SK-N-SH (cell line): ENCODE results near the gene PLAC1. TPM values are rescaled to one million over a fixed set of nuclear protein-coding genes. Genes with fewer than 3 reads are reported as not detected.

Source experiments
- CTCF ChIA-PET: fragments of 300-600, 350-600 bp; formaldehyde crosslinking; extraction: SDS; loops from one replicate; lab custom pipeline; 2021; lab: Yijun Ruan, JAX
- POLR2A ChIA-PET: fragments of 350-600 bp; sonication (Branson Sonifier 250); formaldehyde crosslinking; extraction: SDS; loops from one replicate; lab custom pipeline; 2020; ENCODE audit warnings: antibody characterized with exemption, inconsistent platforms; lab: Yijun Ruan, JAX
- DNase-seq: peaks from one replicate; pipeline ENCODE4 v3.0.0; 2012
- H2AFZ ChIP-seq: fragments of 200-600 bp; sonication (generic); 2 replicates; pipeline ENCODE4 v1.8.1; 2016; ENCODE audit warnings: antibody characterized with exemption, mild to moderate bottlenecking, low read depth
- H3F3A ChIP-seq: fragments of 200-600 bp; sonication (generic); replicated peaks from 2 replicates; pipeline ENCODE3; 2016; ENCODE audit warnings: antibody characterized with exemption, mild to moderate bottlenecking; ENCODE audit not compliant: insufficient read depth
- H3K27ac ChIP-seq, 2 experiments: fragments of 200-500 bp in 1 of 2; fragments of 200-600 bp in 1 of 2; sonication (Bioruptor generic) in 1 of 2; sonication (generic), shearing (Covaris generic) in 1 of 2; 2 replicates each; pipeline versions ENCODE4 v1.5.1 to v1.6.1; 2014 to 2016; ENCODE audit warnings: low read depth in 2 of 2, inconsistent platforms in 1 of 2, low read length in 1 of 2, mild to moderate bottlenecking in 1 of 2, mixed read lengths in 1 of 2
- H3K27me3 ChIP-seq: fragments of 200-600 bp; sonication (generic), shearing (Covaris generic); 2 replicates; pipeline ENCODE4 v1.6.1; 2016; ENCODE audit warnings: mixed run types; ENCODE audit not compliant: insufficient read depth
- H3K36me3 ChIP-seq, 2 experiments: fragments of 200-500 bp in 1 of 2; fragments of 200-600 bp in 1 of 2; sonication (Bioruptor generic) in 1 of 2; sonication (generic) in 1 of 2; replicated peaks in 1 of 2; 2 replicates each; pipeline versions ENCODE3 to v1.5.1; 2014 to 2016; ENCODE audit warnings: low read length in 1 of 2, mild to moderate bottlenecking in 1 of 2; ENCODE audit not compliant: insufficient read depth in 2 of 2, control insufficient read depth in 1 of 2
- H3K4me1 ChIP-seq, 2 experiments: fragments of 200-500 bp in 1 of 2; fragments of 200-600 bp in 1 of 2; sonication (Bioruptor generic) in 1 of 2; sonication (generic), shearing (Covaris generic) in 1 of 2; 2 replicates each; pipeline versions ENCODE4 v1.5.1 to v1.6.1; 2014 to 2016; ENCODE audit warnings: low read depth in 1 of 2, low read length in 1 of 2, mixed run types in 1 of 2; ENCODE audit not compliant: insufficient read depth in 2 of 2, control insufficient read depth in 1 of 2
- H3K4me2 ChIP-seq: fragments of 200-600 bp; sonication (generic), shearing (Covaris generic); 2 replicates; pipeline ENCODE4 v1.6.1; 2017; ENCODE audit warnings: mixed run types
- H3K4me3 ChIP-seq, 2 experiments: fragments of 200-500 bp in 1 of 2; fragments of 200-600 bp in 1 of 2; sonication (Bioruptor generic) in 1 of 2; sonication (generic), shearing (Covaris generic) in 1 of 2; 2 replicates each; pipeline versions ENCODE4 v1.5.1 to v1.8.1; 2014 to 2016; ENCODE audit warnings: low read depth in 2 of 2, inconsistent platforms in 1 of 2, low read length in 1 of 2, mild to moderate bottlenecking in 1 of 2, mixed read lengths in 1 of 2, moderate library complexity in 1 of 2
- H3K79me2 ChIP-seq: fragments of 200-600 bp; sonication (generic); 2 replicates; pipeline ENCODE4 v1.8.1; 2017; ENCODE audit warnings: mild to moderate bottlenecking; ENCODE audit not compliant: insufficient read depth
- H3K9ac ChIP-seq: fragments of 200-600 bp; sonication (generic); 2 replicates; pipeline ENCODE4 v1.6.1; 2017; ENCODE audit warnings: mixed run types
- H3K9me2 ChIP-seq: fragments of 200-600 bp; sonication (generic); 2 replicates; pipeline ENCODE4 v1.6.1; 2017; ENCODE audit warnings: mixed run types
- H3K9me3 ChIP-seq: fragments of 200-600 bp; sonication (generic); 2 replicates; pipeline ENCODE4 v1.6.1; 2017; ENCODE audit warnings: mixed run types, mild to moderate bottlenecking, moderate library complexity
- H4K20me1 ChIP-seq: fragments of 200-600 bp; sonication (generic); 2 replicates; pipeline ENCODE4 v1.6.1; 2017; ENCODE audit warnings: mild to moderate bottlenecking, mixed run types; ENCODE audit not compliant: insufficient read depth
- ELF1 ChIP-seq: IDR thresholded peaks from 2 replicates; pipeline ENCODE4 v1.4.0; 2012
- EZH2phosphoT487 ChIP-seq: fragments of 200-600 bp; sonication (generic); IDR thresholded peaks from 2 replicates; pipeline ENCODE4 v1.6.1; 2017; ENCODE audit warnings: low read depth, mixed run types, mild to moderate bottlenecking, antibody characterized with exemption, moderate library complexity, borderline replicate concordance
- FOSL2 ChIP-seq: IDR thresholded peaks from 2 replicates; pipeline ENCODE4 v1.4.0; 2012; ENCODE audit warnings: low read depth, mild to moderate bottlenecking, moderate library complexity, borderline replicate concordance
- FOXJ3 ChIP-seq: sonication (generic); formaldehyde crosslinking; IDR thresholded peaks from 2 replicates; pipeline ENCODE4 v1.5.1; 2020; ENCODE audit warnings: mild to moderate bottlenecking, missing genetic modification reagents
- FOXM1 ChIP-seq: IDR thresholded peaks from 2 replicates; pipeline ENCODE4 v1.4.0; 2012; ENCODE audit warnings: low read depth, mild to moderate bottlenecking
- GABPA ChIP-seq: IDR thresholded peaks from 2 replicates; pipeline ENCODE4 v1.4.0; 2012; ENCODE audit warnings: low read depth, mild to moderate bottlenecking
- JUND ChIP-seq: IDR thresholded peaks from 2 replicates; pipeline ENCODE4 v1.4.0; 2012
- MEF2A ChIP-seq: IDR thresholded peaks from 2 replicates; pipeline ENCODE4 v1.4.0; 2012; ENCODE audit warnings: low read depth, borderline replicate concordance
- NFIC ChIP-seq: IDR thresholded peaks from 2 replicates; pipeline ENCODE4 v1.4.0; 2012; ENCODE audit warnings: borderline replicate concordance
- POLR2AphosphoS5 ChIP-seq: IDR thresholded peaks from 2 replicates; pipeline ENCODE4 v1.6.1; 2012; ENCODE audit warnings: low read depth, low read length
- RAD21 ChIP-seq: IDR thresholded peaks from 2 replicates; pipeline ENCODE4 v1.6.1; 2012; ENCODE audit warnings: mild to moderate bottlenecking, low read length
- RCOR1 ChIP-seq: fragments of 150-350 bp; IDR thresholded peaks from 2 replicates; pipeline ENCODE4 v1.6.1; 2017; ENCODE audit warnings: antibody characterized with exemption, low read length
- SIN3A ChIP-seq: IDR thresholded peaks from 2 replicates; pipeline ENCODE4 v1.6.1; 2012; ENCODE audit warnings: low read depth, mild to moderate bottlenecking, low read length, moderate library complexity, borderline replicate concordance
- SMC3 ChIP-seq: IDR thresholded peaks from 2 replicates; pipeline ENCODE4 v1.6.1; 2012; ENCODE audit warnings: low read depth, low read length, improper control_type of control experiment
- TCF12 ChIP-seq: IDR thresholded peaks from 2 replicates; pipeline ENCODE4 v1.4.0; 2012
- WGBS: methylation state at CpG from one replicate; pipeline ENCODE4 v1.1.6; 2017; ENCODE audit warnings: low lambda C conversion rate; 5-methylcytosine and 5-hydroxymethylcytosine counted together
- polyA plus RNA-seq, 3 experiments: library from polyadenylated mRNA; depleted of rRNA; stranded (reverse); fragments of >200 nt; gene quantifications; 2 replicates each; pipeline ENCODE4 v1.2.3, GENCODE V29; 2012
- TF ChIP-seq, protein P1 (sequence below): IDR thresholded peaks from 2 replicates; pipeline ENCODE4 v1.4.0; 2012; ENCODE audit warnings: low read depth
- TF ChIP-seq, protein P2 (sequence below): fragments of 150-350 bp; IDR thresholded peaks from 2 replicates; pipeline ENCODE4 v1.6.1; 2017; ENCODE audit warnings: antibody characterized with exemption, low read length, low read depth, borderline replicate concordance
- TF ChIP-seq, protein P3 (sequence below): fragments of 150-350 bp; IDR thresholded peaks from 2 replicates; pipeline ENCODE4 v1.6.1; 2016; ENCODE audit warnings: mild to moderate bottlenecking, low read depth, low read length
- TF ChIP-seq, protein P4 (sequence below): IDR thresholded peaks from 2 replicates; pipeline ENCODE4; 2012

The PLAC1 gene
- polyA plus RNA-seq, 1 of the 3 experiments (the other 2 are of a cell fraction), result 50.9 TPM

DNA sequence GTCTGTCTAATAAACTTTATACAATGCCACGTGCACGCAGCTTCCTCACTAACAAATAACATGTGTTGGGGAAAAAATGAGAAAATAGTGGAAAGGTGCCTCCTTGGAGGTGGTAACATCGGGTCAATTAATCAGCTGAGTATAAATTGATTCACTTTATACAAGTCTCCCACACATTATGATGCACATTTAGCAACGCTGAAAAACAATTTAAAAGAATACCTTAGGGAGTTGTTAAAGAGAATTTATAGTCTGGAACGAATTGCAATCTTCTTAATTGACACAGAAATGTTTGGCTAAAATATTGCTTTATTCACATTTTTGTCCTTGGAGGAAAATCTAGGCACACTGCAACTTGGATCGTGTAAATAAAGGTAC is 114.1 kb downstream of the PLAC1 start:
- Histone ChIP-seq H3K9me3 (no peaks in the 10 kb centered on the region), H3F3A (peaks cover 49% of the 10 kb centered on the region), H3K9me2 (no peaks in the 10 kb centered on the region), H3K79me2 (peaks cover 36% of the 10 kb centered on the region), H3K36me3 (peaks cover 17 to 20% of the 10 kb centered on the region in 2 experiments), H3K27me3 (no peaks in the 10 kb centered on the region), H3K27ac (peak overlapping the region; percentile 37 to 67; a peak in 3 of 4 replicates), H3K9ac (no peak overlapping the region), H2AFZ (0 out of 2 replicates have a peak overlapping the region, but pooled peaks have one; percentile 20), H3K4me3 (no peak overlapping the region; a peak in 1 of 4 replicates), H4K20me1 (peaks cover 3% of the 10 kb centered on the region; the same call in 1 of the 2 replicates), H3K4me2 (no peak overlapping the region), H3K4me1 (peaks cover 0 to 6% of the 10 kb centered on the region in 2 experiments; a peak in 2 of 4 replicates)
- WGBS, result 55% methylated on average over 6 of the region's 6 CpGs
- ChIA-PET POLR2A (no interaction called here), CTCF (interaction anchor here (0.9 to 1.0 kb wide), 2 partner anchors 23 to 239 kb away, joined by 3 read pairs; no protein-coding TSS in a partner anchor)
- DNase-seq, result no peak
- no peak; the same call in 1 of the 2 replicates for TF ChIP-seq TCF12
- 0 out of 2 replicates have a peak, but pooled peaks have one; percentile 5 for TF ChIP-seq JUND
- no peak for TF ChIP-seq GABPA
- no peak for TF ChIP-seq FOSL2

DNA sequence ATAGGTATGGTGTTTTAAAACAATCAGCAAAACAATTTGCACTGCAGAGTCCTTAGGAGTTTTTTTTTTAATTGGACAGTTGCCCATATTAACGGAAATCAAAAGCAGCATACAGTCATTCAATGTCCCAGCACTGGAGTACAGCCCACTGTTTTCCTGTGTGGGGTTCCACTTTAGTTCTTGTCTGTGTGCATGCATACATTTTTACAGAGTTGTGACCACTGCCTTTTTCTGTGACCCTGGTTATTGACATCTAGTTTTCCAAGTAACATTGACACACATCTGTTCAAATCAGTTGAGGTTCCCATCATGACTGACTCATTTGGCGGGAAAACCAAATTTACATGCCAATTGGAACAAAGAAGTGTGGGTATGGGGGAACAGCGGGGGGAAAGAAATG is 115.0 kb downstream of the PLAC1 start:
- Histone ChIP-seq H3K36me3 (peaks cover 17 to 20% of the 10 kb centered on the region in 2 experiments), H3F3A (peaks cover 49% of the 10 kb centered on the region), H3K27ac (peak overlapping the region; percentile 37 to 67; a peak in 2 of 4 replicates), H3K9me2 (no peaks in the 10 kb centered on the region), H3K4me2 (no peak overlapping the region), H3K4me1 (peaks cover 0 to 6% of the 10 kb centered on the region in 2 experiments; a peak in 2 of 4 replicates), H3K27me3 (no peaks in the 10 kb centered on the region), H3K4me3 (no peak overlapping the region), H3K9me3 (no peaks in the 10 kb centered on the region), H4K20me1 (peaks cover 3% of the 10 kb centered on the region; the same call in 1 of the 2 replicates), H3K9ac (no peak overlapping the region), H3K79me2 (peaks cover 28% of the 10 kb centered on the region), H2AFZ (no peak overlapping the region)
- TF ChIP-seq SMC3, result no peak
- no peak for TF ChIP-seq MEF2A
- TF ChIP-seq, protein P1, sequence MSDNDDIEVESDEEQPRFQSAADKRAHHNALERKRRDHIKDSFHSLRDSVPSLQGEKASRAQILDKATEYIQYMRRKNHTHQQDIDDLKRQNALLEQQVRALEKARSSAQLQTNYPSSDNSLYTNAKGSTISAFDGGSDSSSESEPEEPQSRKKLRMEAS, result 0 out of 2 replicates have a peak, but pooled peaks have one; percentile 12
- peak; percentile 42 for TF ChIP-seq POLR2AphosphoS5
- TF ChIP-seq, protein P2, sequence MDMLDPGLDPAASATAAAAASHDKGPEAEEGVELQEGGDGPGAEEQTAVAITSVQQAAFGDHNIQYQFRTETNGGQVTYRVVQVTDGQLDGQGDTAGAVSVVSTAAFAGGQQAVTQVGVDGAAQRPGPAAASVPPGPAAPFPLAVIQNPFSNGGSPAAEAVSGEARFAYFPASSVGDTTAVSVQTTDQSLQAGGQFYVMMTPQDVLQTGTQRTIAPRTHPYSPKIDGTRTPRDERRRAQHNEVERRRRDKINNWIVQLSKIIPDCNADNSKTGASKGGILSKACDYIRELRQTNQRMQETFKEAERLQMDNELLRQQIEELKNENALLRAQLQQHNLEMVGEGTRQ, result no peak
- TF ChIP-seq FOSL2, result no peak
- 0 out of 2 replicates have a peak, but pooled peaks have one; percentile 2 for TF ChIP-seq JUND
- ChIA-PET POLR2A (no interaction called here), CTCF (no interaction called here)
- WGBS, result 56% methylated on average over 3 of the region's 3 CpGs
- no peak for DNase-seq

DNA sequence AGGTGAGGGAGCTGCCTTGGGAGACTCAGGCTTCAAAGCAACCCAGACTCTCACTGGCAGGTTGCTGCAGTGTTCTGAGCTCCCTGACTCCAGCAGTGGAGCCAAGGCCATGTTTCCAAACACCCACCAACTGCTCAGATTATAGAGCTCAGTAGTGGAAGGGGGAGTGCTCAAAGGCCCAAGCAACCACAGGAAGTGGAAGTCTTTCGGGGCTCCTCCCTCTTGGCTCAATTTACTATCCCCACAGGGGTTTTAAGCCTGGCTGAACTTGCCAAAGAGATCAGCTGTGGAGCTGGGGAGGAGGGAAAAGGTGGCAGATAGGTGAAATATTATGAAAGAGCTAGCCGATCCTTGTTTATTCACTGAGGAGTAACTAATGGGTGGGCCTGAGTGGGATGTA is 115.8 kb downstream of the PLAC1 start:
- H4K20me1 ChIP-seq, result peaks cover 3% of the 10 kb centered on the region; the same call in 1 of the 2 replicates
- no peak for DNase-seq
- no peak overlapping the region for H3K4me3 ChIP-seq
- ChIA-PET CTCF (interaction anchor here (1.5 kb wide), 1 partner anchor 22 kb away, joined by 4 read pairs; no protein-coding TSS in a partner anchor), POLR2A (no interaction called here)
- peak overlapping the region; percentile 37 to 67; a peak in 2 of 4 replicates for H3K27ac ChIP-seq
- no peaks in the 10 kb centered on the region for H3K9me2 ChIP-seq
- H3K79me2 ChIP-seq, result peaks cover 20% of the 10 kb centered on the region
- no peak overlapping the region for H3K4me2 ChIP-seq
- H2AFZ ChIP-seq, result no peak overlapping the region
- H3K9ac ChIP-seq, result no peak overlapping the region
- peaks cover 17 to 20% of the 10 kb centered on the region in 2 experiments for H3K36me3 ChIP-seq
- H3K27me3 ChIP-seq, result no peaks in the 10 kb centered on the region
- peaks cover 47% of the 10 kb centered on the region for H3F3A ChIP-seq
- 45% methylated on average over 2 of the region's 2 CpGs for WGBS
- H3K9me3 ChIP-seq, result no peaks in the 10 kb centered on the region
- H3K4me1 ChIP-seq, result peaks cover 0 to 6% of the 10 kb centered on the region in 2 experiments; a peak in 3 of 4 replicates
- TF ChIP-seq ELF1 (0 out of 2 replicates have a peak, but pooled peaks have one; percentile 34), FOXM1 (no peak), RAD21 (no peak), FOSL2 (no peak), NFIC (peak; percentile 45), RCOR1 (no peak), SIN3A (peak; percentile 88), SMC3 (no peak), EZH2phosphoT487 (no peak), FOXJ3 (no peak)
- TF ChIP-seq, protein P3, sequence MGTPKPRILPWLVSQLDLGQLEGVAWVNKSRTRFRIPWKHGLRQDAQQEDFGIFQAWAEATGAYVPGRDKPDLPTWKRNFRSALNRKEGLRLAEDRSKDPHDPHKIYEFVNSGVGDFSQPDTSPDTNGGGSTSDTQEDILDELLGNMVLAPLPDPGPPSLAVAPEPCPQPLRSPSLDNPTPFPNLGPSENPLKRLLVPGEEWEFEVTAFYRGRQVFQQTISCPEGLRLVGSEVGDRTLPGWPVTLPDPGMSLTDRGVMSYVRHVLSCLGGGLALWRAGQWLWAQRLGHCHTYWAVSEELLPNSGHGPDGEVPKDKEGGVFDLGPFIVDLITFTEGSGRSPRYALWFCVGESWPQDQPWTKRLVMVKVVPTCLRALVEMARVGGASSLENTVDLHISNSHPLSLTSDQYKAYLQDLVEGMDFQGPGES, result no peak
- TF ChIP-seq, protein P4, sequence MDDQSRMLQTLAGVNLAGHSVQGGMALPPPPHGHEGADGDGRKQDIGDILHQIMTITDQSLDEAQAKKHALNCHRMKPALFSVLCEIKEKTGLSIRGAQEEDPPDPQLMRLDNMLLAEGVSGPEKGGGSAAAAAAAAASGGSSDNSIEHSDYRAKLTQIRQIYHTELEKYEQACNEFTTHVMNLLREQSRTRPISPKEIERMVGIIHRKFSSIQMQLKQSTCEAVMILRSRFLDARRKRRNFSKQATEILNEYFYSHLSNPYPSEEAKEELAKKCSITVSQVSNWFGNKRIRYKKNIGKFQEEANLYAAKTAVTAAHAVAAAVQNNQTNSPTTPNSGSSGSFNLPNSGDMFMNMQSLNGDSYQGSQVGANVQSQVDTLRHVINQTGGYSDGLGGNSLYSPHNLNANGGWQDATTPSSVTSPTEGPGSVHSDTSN, result peak; percentile 50; the same call in 1 of the 2 replicates
